ENCODE results near the gene ADORA1.

DNA sequence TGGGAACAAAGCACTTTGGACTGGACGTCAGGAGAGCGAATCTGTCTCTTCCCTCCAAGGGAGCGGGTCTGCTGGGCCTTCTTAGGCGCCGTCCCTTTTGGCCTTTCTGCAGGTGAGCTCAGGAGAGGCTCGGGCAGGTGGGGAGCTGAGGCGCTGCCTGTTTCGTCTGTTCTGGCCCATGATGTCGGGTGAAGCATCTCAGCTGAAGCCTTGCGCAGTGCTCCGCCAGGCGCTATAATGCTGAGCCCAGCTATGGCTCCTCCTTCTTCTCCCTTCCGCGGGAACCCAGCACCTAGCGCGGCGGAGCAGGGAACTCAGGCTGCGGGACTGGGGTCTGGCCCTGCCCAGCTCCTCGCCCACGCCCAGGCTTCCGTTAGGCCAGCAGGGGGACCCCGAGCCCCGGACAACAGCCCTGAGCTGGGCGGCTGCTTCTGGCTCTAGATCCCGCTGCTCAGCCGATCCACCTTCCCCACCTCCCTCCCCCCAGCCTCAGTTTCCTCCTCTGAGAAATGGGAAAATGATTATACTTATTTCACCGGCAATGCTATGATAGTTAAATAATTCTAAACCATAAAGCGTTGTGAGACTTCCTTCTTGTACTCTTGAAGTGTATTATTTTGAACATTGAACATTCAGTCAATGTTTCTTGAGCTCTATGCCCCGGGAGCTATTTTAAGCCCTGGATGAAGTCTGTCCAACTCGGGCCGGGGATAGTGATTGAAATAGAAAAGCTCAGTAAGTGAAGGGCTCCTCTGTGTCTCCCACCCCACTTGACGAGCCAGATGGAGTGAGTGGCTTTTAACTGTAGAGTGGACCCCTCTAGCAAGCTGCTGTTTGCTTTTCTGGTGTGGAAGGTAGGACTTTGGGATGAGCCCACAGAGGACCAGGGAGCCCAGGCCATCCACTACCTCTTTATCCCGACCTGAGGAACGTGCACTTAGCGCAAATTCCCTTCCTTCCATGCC lies 9.6 kb upstream of the ADORA1 start:
- TF ChIP-seq, protein P1, sequence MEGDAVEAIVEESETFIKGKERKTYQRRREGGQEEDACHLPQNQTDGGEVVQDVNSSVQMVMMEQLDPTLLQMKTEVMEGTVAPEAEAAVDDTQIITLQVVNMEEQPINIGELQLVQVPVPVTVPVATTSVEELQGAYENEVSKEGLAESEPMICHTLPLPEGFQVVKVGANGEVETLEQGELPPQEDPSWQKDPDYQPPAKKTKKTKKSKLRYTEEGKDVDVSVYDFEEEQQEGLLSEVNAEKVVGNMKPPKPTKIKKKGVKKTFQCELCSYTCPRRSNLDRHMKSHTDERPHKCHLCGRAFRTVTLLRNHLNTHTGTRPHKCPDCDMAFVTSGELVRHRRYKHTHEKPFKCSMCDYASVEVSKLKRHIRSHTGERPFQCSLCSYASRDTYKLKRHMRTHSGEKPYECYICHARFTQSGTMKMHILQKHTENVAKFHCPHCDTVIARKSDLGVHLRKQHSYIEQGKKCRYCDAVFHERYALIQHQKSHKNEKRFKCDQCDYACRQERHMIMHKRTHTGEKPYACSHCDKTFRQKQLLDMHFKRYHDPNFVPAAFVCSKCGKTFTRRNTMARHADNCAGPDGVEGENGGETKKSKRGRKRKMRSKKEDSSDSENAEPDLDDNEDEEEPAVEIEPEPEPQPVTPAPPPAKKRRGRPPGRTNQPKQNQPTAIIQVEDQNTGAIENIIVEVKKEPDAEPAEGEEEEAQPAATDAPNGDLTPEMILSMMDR (conservative IDR thresholded peaks at IDR 0.05; ENCODE audit: low read depth, low read length), result peak; percentile 86
- no peak for TF ChIP-seq CEBPB (IDR thresholded peaks at IDR 0.05; ENCODE audit: low read depth, low read length)

All from IMR-90 (cell line).